K562 (cell line): ENCODE results near the gene ANXA2. TPM values are rescaled to one million over a fixed set of nuclear protein-coding genes. Genes with fewer than 3 reads are reported as not detected.

ENCODE experiments used
- CHD1 ChIP-seq: fragments of 200-600 bp; sonication (generic); IDR thresholded peaks from one replicate; pipeline ENCODE4 v1.6.1; 2012; ENCODE audit warnings: mild to moderate bottlenecking, moderate library complexity, low read length, inconsistent platforms
- DACH1 ChIP-seq: fragments of 450-650 bp; IDR thresholded peaks from 2 replicates; pipeline ENCODE4 v1.6.1; 2018; ENCODE audit not compliant: partially characterized antibody
- E2F6 ChIP-seq, 2 experiments: IDR thresholded peaks; 2 replicates each; pipeline ENCODE4 v1.6.1; 2011; ENCODE audit warnings: borderline replicate concordance in 1 of 2, control low read depth in 1 of 2, low read depth in 1 of 2, low read length in 1 of 2, mild to moderate bottlenecking in 1 of 2, mixed read lengths in 1 of 2, moderate library complexity in 1 of 2; ENCODE audit not compliant: insufficient read depth in 1 of 2, insufficient read length in 1 of 2, poor library complexity in 1 of 2, severe bottlenecking in 1 of 2; ENCODE audit errors: extremely low read depth in 1 of 2
- EP400 ChIP-seq: fragments of 450-650 bp; IDR thresholded peaks from 2 replicates; pipeline ENCODE4 v1.6.1; 2017; ENCODE audit warnings: antibody characterized with exemption, mild to moderate bottlenecking, moderate library complexity
- GABPB2 ChIP-seq: fragments of 250-450 bp; sonication (Bioruptor Pico); conservative IDR thresholded peaks from 2 replicates; pipeline ENCODE4 v1.5.1; 2021; ENCODE audit warnings: mild to moderate bottlenecking
- HIVEP1 ChIP-seq: fragments of 250-450 bp; sonication (Bioruptor Pico); IDR thresholded peaks from 2 replicates; pipeline ENCODE4 v1.4.0; 2020; ENCODE audit warnings: mild to moderate bottlenecking
- NR0B1 ChIP-seq: fragments of 450-650 bp; IDR thresholded peaks from one replicate; pipeline ENCODE4 v1.6.1; 2018; ENCODE audit warnings: mild to moderate bottlenecking, moderate library complexity; ENCODE audit not compliant: partially characterized antibody
- RERE ChIP-seq: sonication (generic); formaldehyde crosslinking; IDR thresholded peaks from 2 replicates; pipeline ENCODE4 v1.8.0; 2023; ENCODE audit warnings: missing genetic modification reagents, mild to moderate bottlenecking, borderline replicate concordance
- ZEB2 ChIP-seq: fragments of 450-650 bp; IDR thresholded peaks from 2 replicates; pipeline ENCODE4 v1.6.1; 2016
- ZNF398 ChIP-seq: fragments of 250-450 bp; sonication (Bioruptor Pico); IDR thresholded peaks from 2 replicates; pipeline ENCODE4 v1.8.0; 2021; ENCODE audit warnings: moderate library complexity, mild to moderate bottlenecking, inconsistent platforms
- ZNF408 ChIP-seq: fragments of 250-450 bp; sonication (Bioruptor Pico); IDR thresholded peaks from 2 replicates; pipeline ENCODE4 v1.4.0; 2020; ENCODE audit warnings: low read depth, mild to moderate bottlenecking, moderate library complexity
- ZNF639 ChIP-seq, 2 experiments: fragments of 200-800 bp in 1 of 2; sonication (Bioruptor generic) in 1 of 2; sonication (generic) in 1 of 2; formaldehyde crosslinking in 1 of 2; IDR thresholded peaks in 1 of 2; conservative IDR thresholded peaks in 1 of 2; 2 replicates each; pipeline versions ENCODE4 v1.5.0 to v1.6.1; 2016 to 2020; ENCODE audit warnings: missing compliant biosample characterization in 1 of 2, missing genetic modification characterization in 1 of 2, missing genetic modification reagents in 1 of 2
- ZSCAN29 ChIP-seq: fragments of 450-650 bp; IDR thresholded peaks from 2 replicates; pipeline ENCODE4 v1.6.1; 2017
- polyA plus RNA-seq, 8 experiments: library from polyadenylated mRNA; depleted of rRNA in 4 of 8; stranded (reverse) in 5 of 8; unstranded in 3 of 8; fragments of >200 nt; fragmentation: Nextera tagmentation in 2 of 8; fragmentation: Illumina TruSeq in 1 of 8; extraction: Ambion mirVana in 2 of 8; extraction: Trizol in 1 of 8; gene quantifications; 2 replicates each; pipeline versions ENCODE4 v1.2.1 to v1.2.3, GENCODE V29; 2011 to 2014; ENCODE audit warnings: inconsistent platforms in 1 of 8, missing spikeins in 1 of 8
- total RNA-seq, 7 experiments: library from RNA; depleted of rRNA in 6 of 7; stranded (reverse); fragments of >200 nt in 6 of 7; fragmentation: Illumina TruSeq in 2 of 7; extraction: Trizol in 2 of 7; gene quantifications; 2 replicates each; pipeline versions ENCODE4 v1.2.1 to v1.2.3, GENCODE V29; 2011 to 2021; ENCODE audit warnings: low replicate concordance in 1 of 7

ANXA2 gene
- total and polyA plus RNA-seq, 9 of the 15 experiments (the other 6 are each of a cell fraction or from before 2014, with no cell fraction given): 301 to 1,102 (median 452) TPM

- no peak for TF ChIP-seq RERE
- TF ChIP-seq DACH1: no peak
- TF ChIP-seq NR0B1: no peak
- no peak for TF ChIP-seq GABPB2
- TF ChIP-seq ZNF639 (CRISPR knock-in tag; conservative IDR thresholded peaks at IDR 0.05 in 1 of 2, IDR thresholded peaks at IDR 0.05 in 1 of 2): peak in 1 of 2 experiments; percentile 10; a peak in 1 of 4 replicates
- no peak for TF ChIP-seq EP400
- TF ChIP-seq ZNF398 (CRISPR knock-in tag): no peak
- no peak for TF ChIP-seq CHD1
- TF ChIP-seq HIVEP1 (CRISPR knock-in tag): no peak
- no peak for TF ChIP-seq ZSCAN29
- no peak for TF ChIP-seq ZNF408
- no peak for TF ChIP-seq ZEB2
- TF ChIP-seq E2F6 (IDR thresholded peaks at IDR 0.05; ENCODE audit: borderline replicate concordance in 1 of 2, extremely low read depth in 1 of 2, insufficient read depth in 1 of 2, insufficient read length in 1 of 2, low read depth in 1 of 2, low read length in 1 of 2, poor library complexity in 1 of 2, severe bottlenecking in 1 of 2): no peak
Measured at GRCh38 chr15:60399246-60399915, 1.6 kb upstream of the ANXA2 start (continued).
